ENCODE measurements around the gene EPB41L2. TPM values are rescaled to one million over a fixed set of nuclear protein-coding genes. Genes with fewer than 3 reads are reported as not detected.

EPB41L2 gene
- total and polyA plus RNA-seq, 2 donors (not counting 1 experiment from before 2014, with no cell fraction given) = 113 to 264 TPM

GRCh38 chr6:130888246-130888645, 174.8 kb downstream of the EPB41L2 start:
- Histone ChIP-seq H2AFZ (ENCODE audit: low read length) (no peak overlapping the region), H3K27me3 (ENCODE audit: control insufficient read depth, insufficient read depth, low read length) (no peaks in the 10 kb centered on the region), H3K79me2 (ENCODE audit: control insufficient read depth, insufficient read depth, low read length) (no peaks in the 10 kb centered on the region), H3K9ac (ENCODE audit: insufficient read depth, low read length) (no peak overlapping the region), H3K4me1 (ENCODE audit: control insufficient read depth, extremely low read depth, insufficient read depth, low read length) (peaks cover 5% of the 10 kb centered on the region), H3K4me2 (ENCODE audit: extremely low read depth, insufficient read depth, low read length) (no peak overlapping the region), H3K4me3 (replicated peaks in 1 of 4; ENCODE audit: control extremely low read depth in 1 of 4, insufficient read depth in 1 of 4, low read depth in 3 of 4, low read length in 4 of 4) (no peak overlapping the region), H3K27ac (ENCODE audit: insufficient read depth, low read length) (no peak overlapping the region), H4K20me1 (ENCODE audit: control insufficient read depth, extremely low read depth, insufficient read depth, low read length) (no peaks in the 10 kb centered on the region), H3K36me3 (ENCODE audit: control insufficient read depth, insufficient read depth, low read length) (peaks cover 6% of the 10 kb centered on the region), H3K9me3 (ENCODE audit: control insufficient read depth, insufficient read depth, low read depth, low read length) (no peaks in the 10 kb centered on the region)
- DNase-seq (ENCODE audit: low read depth in 2 of 2) = no peak
- no peak for TF ChIP-seq EZH2 (IDR thresholded peaks at IDR 0.05; ENCODE audit: low read length, missing control alignments)
- TF ChIP-seq, protein P1, sequence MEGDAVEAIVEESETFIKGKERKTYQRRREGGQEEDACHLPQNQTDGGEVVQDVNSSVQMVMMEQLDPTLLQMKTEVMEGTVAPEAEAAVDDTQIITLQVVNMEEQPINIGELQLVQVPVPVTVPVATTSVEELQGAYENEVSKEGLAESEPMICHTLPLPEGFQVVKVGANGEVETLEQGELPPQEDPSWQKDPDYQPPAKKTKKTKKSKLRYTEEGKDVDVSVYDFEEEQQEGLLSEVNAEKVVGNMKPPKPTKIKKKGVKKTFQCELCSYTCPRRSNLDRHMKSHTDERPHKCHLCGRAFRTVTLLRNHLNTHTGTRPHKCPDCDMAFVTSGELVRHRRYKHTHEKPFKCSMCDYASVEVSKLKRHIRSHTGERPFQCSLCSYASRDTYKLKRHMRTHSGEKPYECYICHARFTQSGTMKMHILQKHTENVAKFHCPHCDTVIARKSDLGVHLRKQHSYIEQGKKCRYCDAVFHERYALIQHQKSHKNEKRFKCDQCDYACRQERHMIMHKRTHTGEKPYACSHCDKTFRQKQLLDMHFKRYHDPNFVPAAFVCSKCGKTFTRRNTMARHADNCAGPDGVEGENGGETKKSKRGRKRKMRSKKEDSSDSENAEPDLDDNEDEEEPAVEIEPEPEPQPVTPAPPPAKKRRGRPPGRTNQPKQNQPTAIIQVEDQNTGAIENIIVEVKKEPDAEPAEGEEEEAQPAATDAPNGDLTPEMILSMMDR (conservative IDR thresholded peaks at IDR 0.05 in 1 of 2, IDR thresholded peaks at IDR 0.05 in 1 of 2; ENCODE audit: low read depth in 1 of 2, low read length in 2 of 2) = no peak

DNA sequence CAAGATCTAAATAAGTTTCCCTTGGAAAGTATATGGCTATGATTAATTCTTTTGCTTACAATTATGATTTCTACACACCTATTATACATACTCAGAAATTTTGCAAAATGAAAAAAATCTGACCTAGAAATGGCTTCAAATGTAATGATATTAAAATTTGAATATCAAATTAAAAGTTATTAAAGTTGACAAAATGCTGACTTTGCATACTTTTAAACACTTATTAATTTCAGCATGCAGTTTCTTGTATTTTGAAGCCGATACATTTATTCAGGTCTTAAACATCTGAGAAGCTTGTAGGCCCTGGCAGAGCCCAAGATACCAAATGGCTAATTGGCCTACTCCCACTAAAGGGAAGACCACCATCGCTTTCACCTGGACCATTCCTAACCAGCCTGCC, 176.1 kb downstream of the EPB41L2 start:
- no peaks in the 10 kb centered on the region for H3K9me3 ChIP-seq (ENCODE audit: control insufficient read depth, insufficient read depth, low read depth, low read length)
- no peak overlapping the region for H3K9ac ChIP-seq (ENCODE audit: insufficient read depth, low read length)
- no peak overlapping the region for H3K4me3 ChIP-seq (replicated peaks in 1 of 4; ENCODE audit: control extremely low read depth in 1 of 4, insufficient read depth in 1 of 4, low read depth in 3 of 4, low read length in 4 of 4)
- no peaks in the 10 kb centered on the region for H3K79me2 ChIP-seq (ENCODE audit: control insufficient read depth, insufficient read depth, low read length)
- TF ChIP-seq, protein P1 (conservative IDR thresholded peaks at IDR 0.05 in 1 of 2, IDR thresholded peaks at IDR 0.05 in 1 of 2; ENCODE audit: low read depth in 1 of 2, low read length in 2 of 2) = no peak
- no peak for TF ChIP-seq EZH2 (IDR thresholded peaks at IDR 0.05; ENCODE audit: low read length, missing control alignments)
- H3K4me1 ChIP-seq (ENCODE audit: control insufficient read depth, extremely low read depth, insufficient read depth, low read length) = peaks cover 5% of the 10 kb centered on the region
- no peaks in the 10 kb centered on the region for H3K27me3 ChIP-seq (ENCODE audit: control insufficient read depth, insufficient read depth, low read length)
- H3K36me3 ChIP-seq (ENCODE audit: control insufficient read depth, insufficient read depth, low read length) = peaks cover 4% of the 10 kb centered on the region
- no peaks in the 10 kb centered on the region for H4K20me1 ChIP-seq (ENCODE audit: control insufficient read depth, extremely low read depth, insufficient read depth, low read length)
- H3K4me2 ChIP-seq (ENCODE audit: extremely low read depth, insufficient read depth, low read length) = no peak overlapping the region
- H3K27ac ChIP-seq (ENCODE audit: insufficient read depth, low read length) = no peak overlapping the region
- DNase-seq (ENCODE audit: low read depth in 2 of 2) = no peak
- no peak overlapping the region for H2AFZ ChIP-seq (ENCODE audit: low read length)

- Histone ChIP-seq H3K4me2 (ENCODE audit: extremely low read depth, insufficient read depth, low read length) (no peak overlapping the region), H3K4me1 (ENCODE audit: control insufficient read depth, extremely low read depth, insufficient read depth, low read length) (peaks cover 2% of the 10 kb centered on the region), H3K9ac (ENCODE audit: insufficient read depth, low read length) (no peak overlapping the region), H4K20me1 (ENCODE audit: control insufficient read depth, extremely low read depth, insufficient read depth, low read length) (no peaks in the 10 kb centered on the region), H3K27me3 (ENCODE audit: control insufficient read depth, insufficient read depth, low read length) (no peaks in the 10 kb centered on the region), H3K36me3 (ENCODE audit: control insufficient read depth, insufficient read depth, low read length) (peaks cover 4% of the 10 kb centered on the region), H3K79me2 (ENCODE audit: control insufficient read depth, insufficient read depth, low read length) (no peaks in the 10 kb centered on the region), H3K4me3 (replicated peaks in 1 of 4; ENCODE audit: control extremely low read depth in 1 of 4, insufficient read depth in 1 of 4, low read depth in 3 of 4, low read length in 4 of 4) (no peak overlapping the region), H3K27ac (ENCODE audit: insufficient read depth, low read length) (no peak overlapping the region), H3K9me3 (ENCODE audit: control insufficient read depth, insufficient read depth, low read depth, low read length) (no peaks in the 10 kb centered on the region), H2AFZ (ENCODE audit: low read length) (no peak overlapping the region)
- peak; percentile 66 to 87 for DNase-seq (ENCODE audit: low read depth in 2 of 2)
- TF ChIP-seq, protein P1 (conservative IDR thresholded peaks at IDR 0.05 in 1 of 2, IDR thresholded peaks at IDR 0.05 in 1 of 2; ENCODE audit: low read depth in 1 of 2, low read length in 2 of 2) = peak; percentile 87 to 89
- TF ChIP-seq EZH2 (IDR thresholded peaks at IDR 0.05; ENCODE audit: low read length, missing control alignments) = no peak
Measured at GRCh38 chr6:130885392-130886192, 177.5 kb downstream of the EPB41L2 start.
